ENCODE measurements around the gene OR6B1. TPM values are rescaled to one million over a fixed set of nuclear protein-coding genes. Genes with fewer than 3 reads are reported as not detected.

The OR6B1 gene
- total RNA-seq (not detected), total RNA-seq (0 to 0.10 (median 0) reads per million in 172 experiments)
- not detected for polyA plus RNA-seq (2013, experiment 1 of 2)
- not detected for polyA plus RNA-seq (2013, experiment 2 of 2)

DNA sequence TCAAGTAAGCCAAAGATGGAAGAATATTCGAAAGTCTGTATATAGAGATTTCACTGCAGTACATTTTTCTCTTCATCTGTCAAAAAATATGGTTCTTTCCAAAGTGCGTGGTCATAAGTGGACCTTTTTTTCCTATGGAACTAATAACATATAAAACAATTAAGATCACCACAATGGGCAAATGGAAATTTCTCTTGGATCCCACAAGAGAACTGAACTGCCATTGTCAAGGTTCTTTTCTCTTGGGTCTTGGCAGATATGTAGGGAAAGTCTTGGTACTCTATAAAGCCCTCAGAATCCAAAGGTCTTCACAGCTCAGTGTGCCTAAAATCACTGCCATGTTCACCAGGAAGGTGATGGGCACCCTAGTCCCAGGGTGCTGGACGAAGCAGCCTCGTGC, at the start of gene OR6B1:
Gene OR6B1 (plus strand): TSS at position 301 of the 400 bp plus-strand sequence. CDS start 3,677 bp downstream, outside the sequence.
- TF ChIP-seq CTCF (IDR thresholded peaks at IDR 0.05) = no peak
- Histone ChIP-seq H3K4me1 (ENCODE audit: insufficient read depth, low read length) (no peaks in the 10 kb centered on the region), H3K36me3 (ENCODE audit: insufficient read depth, low read length) (no peaks in the 10 kb centered on the region), H3K27me3 (ENCODE audit: control insufficient read depth in 1 of 2, insufficient read depth in 2 of 2, low read length in 2 of 2) (no peaks in the 10 kb centered on the region), H3K9me3 (ENCODE audit: control insufficient read depth in 1 of 2, insufficient read depth in 1 of 2, low read length in 2 of 2) (peaks cover 0 to 4% of the 10 kb centered on the region in 2 experiments), H3K4me3 (ENCODE audit: low read length) (no peak within 1 kb of the TSS), H3K27ac (ENCODE audit: low read depth in 1 of 2, low read length in 2 of 2) (no peak within 1 kb of the TSS)
- no peak within 1 kb of the TSS for H3K4me3 Mint-ChIP-seq
- no peaks in the 10 kb centered on the region for H3K9me3 Mint-ChIP-seq
- intact Hi-C loops (cut with DNase I, micrococcal nuclease) = no loop called here
- DNase-seq = no peak
- no peaks in the 10 kb centered on the region for H3K36me3 Mint-ChIP-seq (ENCODE audit: low read depth)
- ChIA-PET CTCF (no interaction called here), POLR2A (no interaction called here)
- no peak for ATAC-seq (ENCODE audit: poor library complexity)
- H3K27ac Mint-ChIP-seq = no peak within 1 kb of the TSS
- H3K27me3 Mint-ChIP-seq = peaks cover 10% of the 10 kb centered on the region
- H3K4me1 Mint-ChIP-seq (ENCODE audit: low read depth) = no peaks in the 10 kb centered on the region

DNA sequence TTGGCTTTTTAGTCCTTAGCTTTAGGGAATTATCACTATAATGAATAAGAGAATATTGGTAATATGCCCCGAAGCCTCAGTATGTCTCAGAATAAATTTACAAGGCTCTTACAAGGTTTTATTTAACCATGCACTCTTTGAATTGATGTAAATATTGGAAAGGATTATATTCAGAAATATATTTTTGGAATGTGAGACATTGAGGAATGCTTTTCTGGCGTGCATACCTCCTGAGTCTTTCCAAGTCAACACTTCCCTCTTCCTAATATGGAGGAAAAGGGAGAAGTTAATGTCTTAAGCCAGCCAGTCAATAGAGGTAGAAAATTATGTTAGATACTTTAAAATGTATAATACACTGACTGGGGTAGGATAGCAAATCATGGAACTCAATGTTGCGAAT, 46.7 kb upstream of the OR6B1 start:
- H3K4me1 Mint-ChIP-seq (ENCODE audit: low read depth) = no peaks in the 10 kb centered on the region

GRCh38 chr7:143954135-143954534, 46.0 kb upstream of the OR6B1 start:
- no peak for DNase-seq
- H3K4me3 ChIP-seq (ENCODE audit: low read length) = no peak overlapping the region
- ATAC-seq (ENCODE audit: poor library complexity) = no peak
- H3K36me3 ChIP-seq (ENCODE audit: insufficient read depth, low read length) = no peaks in the 10 kb centered on the region
- ChIA-PET CTCF (no interaction called here), POLR2A (no interaction called here)
- Mint-ChIP-seq H3K4me1 (ENCODE audit: low read depth) (no peaks in the 10 kb centered on the region), H3K9me3 (no peaks in the 10 kb centered on the region), H3K27me3 (peaks cover 60% of the 10 kb centered on the region), H3K36me3 (ENCODE audit: low read depth) (no peaks in the 10 kb centered on the region), H3K4me3 (no peak overlapping the region), H3K27ac (no peak overlapping the region)
- H3K27me3 ChIP-seq (ENCODE audit: control insufficient read depth in 1 of 2, insufficient read depth in 2 of 2, low read length in 2 of 2) = peaks cover 3 to 28% of the 10 kb centered on the region in 2 experiments
- no peak for TF ChIP-seq CTCF (IDR thresholded peaks at IDR 0.05)
- intact Hi-C loops (cut with DNase I, micrococcal nuclease) = no loop called here
- no peak overlapping the region for H3K27ac ChIP-seq (ENCODE audit: low read depth in 1 of 2, low read length in 2 of 2)
- no peaks in the 10 kb centered on the region for H3K4me1 ChIP-seq (ENCODE audit: insufficient read depth, low read length)
- H3K9me3 ChIP-seq (ENCODE audit: control insufficient read depth in 1 of 2, insufficient read depth in 1 of 2, low read length in 2 of 2) = peaks cover 0 to 4% of the 10 kb centered on the region in 2 experiments

More for the DNA sequence above, 46.7 kb upstream of the OR6B1 start:
- peaks cover 3 to 28% of the 10 kb centered on the region in 2 experiments for H3K27me3 ChIP-seq (ENCODE audit: control insufficient read depth in 1 of 2, insufficient read depth in 2 of 2, low read length in 2 of 2)
- DNase-seq = no peak
- H3K27ac Mint-ChIP-seq = no peak overlapping the region
- no peaks in the 10 kb centered on the region for H3K4me1 ChIP-seq (ENCODE audit: insufficient read depth, low read length)
- POLR2A ChIA-PET = no interaction called here
- H3K4me3 Mint-ChIP-seq = no peak overlapping the region
- no peak overlapping the region for H3K4me3 ChIP-seq (ENCODE audit: low read length)
- peaks cover 61% of the 10 kb centered on the region for H3K27me3 Mint-ChIP-seq
- no peak for TF ChIP-seq CTCF (IDR thresholded peaks at IDR 0.05)
- no peak overlapping the region for H3K27ac ChIP-seq (ENCODE audit: low read depth in 1 of 2, low read length in 2 of 2)
- no peaks in the 10 kb centered on the region for H3K9me3 Mint-ChIP-seq
- H3K36me3 ChIP-seq (ENCODE audit: insufficient read depth, low read length) = no peaks in the 10 kb centered on the region
- ATAC-seq (ENCODE audit: poor library complexity) = no peak
- no peaks in the 10 kb centered on the region for H3K36me3 Mint-ChIP-seq (ENCODE audit: low read depth)
- intact Hi-C loops (cut with DNase I, micrococcal nuclease) = no loop called here
- CTCF ChIA-PET = no interaction called here
- peaks cover 0 to 4% of the 10 kb centered on the region in 2 experiments for H3K9me3 ChIP-seq (ENCODE audit: control insufficient read depth in 1 of 2, insufficient read depth in 1 of 2, low read length in 2 of 2)

Data from CD4-positive, alpha-beta T cell (primary cell).